ENCODE results near the gene MYO1D. TPM values are rescaled to one million over a fixed set of nuclear protein-coding genes. Genes with fewer than 3 reads are reported as not detected.

Gene MYO1D
- total RNA-seq, 2 experiments from 2014 or later: 8.7 to 8.8 TPM

DNA sequence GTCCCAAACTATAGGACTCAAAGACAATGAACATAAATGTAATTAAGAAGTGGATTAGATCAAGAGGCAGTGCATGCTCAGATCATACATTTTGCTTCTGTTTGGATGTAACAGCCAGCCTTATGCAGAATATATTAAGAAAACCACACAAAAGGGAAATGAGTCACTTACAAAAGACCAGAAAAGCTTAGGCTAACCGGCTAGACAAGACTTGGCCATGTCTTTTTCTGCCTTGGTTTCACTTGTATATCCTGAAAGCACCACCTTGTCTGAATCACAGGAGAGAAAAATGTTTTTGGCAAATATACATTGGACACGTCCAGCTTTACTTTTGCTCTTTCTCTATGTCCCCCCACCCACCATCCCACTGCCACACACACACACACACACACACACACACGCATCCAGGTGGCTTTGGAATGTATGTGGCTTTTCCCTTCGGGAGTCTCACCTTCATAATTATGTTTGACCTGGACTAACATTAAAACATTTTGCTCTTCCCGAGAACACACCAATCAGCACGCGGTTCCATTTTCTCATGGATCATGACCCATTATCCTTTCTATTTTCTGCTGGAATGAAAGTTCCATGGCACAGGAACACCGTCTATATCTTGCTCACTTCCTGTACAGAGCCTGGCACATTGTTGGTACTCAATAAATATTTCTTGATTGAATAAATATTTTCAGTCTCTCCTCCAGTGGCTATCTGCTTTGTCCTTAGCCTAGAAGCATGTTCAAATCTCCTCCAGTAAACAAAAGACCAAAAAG lies 325.6 kb downstream of the MYO1D start:
- peak overlapping the region; percentile 40 for H3K27ac Mint-ChIP-seq
- peaks cover 42% of the 10 kb centered on the region for H3K4me1 Mint-ChIP-seq
- DNase-seq (peak; percentile 13), ATAC-seq (peak; percentile 90)
- no peaks in the 10 kb centered on the region for H3K9me3 Mint-ChIP-seq (ENCODE audit: low read depth)
- no peak overlapping the region for H3K4me3 Mint-ChIP-seq
- ChIA-PET POLR2A (no interaction called here), CTCF (interaction anchor here (0.6 to 1.8 kb wide), 5 partner anchors 10 to 202 kb away, joined by 3 to 9 read pairs (median 3); no protein-coding TSS in a partner anchor)
- no peaks in the 10 kb centered on the region for H3K27me3 Mint-ChIP-seq
- intact Hi-C loops (cut with DNase I, micrococcal nuclease): loop anchor here (1.0 to 2.0 kb wide), 3 partner anchors 13 to 65 kb away; partner anchors contain the start of gene CDK5R1 (in 1 of the 2)
- H3K36me3 Mint-ChIP-seq (ENCODE audit: low read depth): no peaks in the 10 kb centered on the region

DNA sequence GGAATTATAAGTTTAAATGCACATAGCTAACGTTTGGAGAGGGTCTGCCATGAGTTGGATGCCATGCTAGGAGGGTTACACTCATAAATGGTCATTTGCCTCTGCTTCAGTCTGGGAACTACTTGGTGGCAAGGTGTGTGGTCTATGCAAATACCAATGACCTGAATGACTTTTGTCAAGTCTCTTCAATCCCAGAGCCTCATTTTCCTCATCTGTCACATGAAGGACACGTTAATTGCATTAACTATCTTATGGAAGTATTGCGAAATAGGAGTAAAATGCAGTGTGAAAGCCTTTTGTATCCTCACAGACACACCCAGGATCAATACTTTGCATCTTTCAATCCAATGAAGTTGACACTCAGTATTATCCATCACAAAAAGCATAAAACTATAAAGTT lies 327.4 kb downstream of the MYO1D start:
- Mint-ChIP-seq H3K27me3 (no peaks in the 10 kb centered on the region), H3K27ac (no peak overlapping the region), H3K4me3 (no peak overlapping the region), H3K36me3 (ENCODE audit: low read depth) (no peaks in the 10 kb centered on the region), H3K4me1 (peaks cover 39% of the 10 kb centered on the region), H3K9me3 (ENCODE audit: low read depth) (no peaks in the 10 kb centered on the region)
- no peak for DNase-seq
- ChIA-PET CTCF (interaction anchor here (0.6 kb wide), 1 partner anchor 57 kb away, joined by 4 read pairs; no protein-coding TSS in a partner anchor), POLR2A (no interaction called here)
- intact Hi-C loops (cut with DNase I, micrococcal nuclease): no loop called here
- no peak for ATAC-seq

DNA sequence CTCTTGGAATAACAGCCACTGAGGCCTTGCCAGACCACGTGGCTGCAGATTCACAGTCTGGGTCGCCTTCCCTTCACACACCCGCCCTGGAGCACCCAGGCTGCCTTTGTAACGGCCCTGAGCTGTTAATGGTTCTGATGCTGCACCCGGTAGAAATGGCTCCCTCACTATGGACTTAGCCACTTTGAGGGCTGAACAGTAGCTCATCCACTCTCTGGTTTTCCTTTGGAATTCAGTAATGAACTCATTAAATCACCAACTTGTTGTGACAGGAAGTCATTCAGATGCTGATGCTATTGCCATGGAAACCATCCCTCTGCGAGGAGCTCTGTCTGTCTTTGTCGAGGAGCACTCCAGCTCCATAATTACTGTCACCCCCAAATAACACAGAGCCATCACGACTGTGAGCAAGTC lies 330.9 kb downstream of the MYO1D start:
- CTCF ChIA-PET: interaction anchor here (1.2 to 1.4 kb wide), 2 partner anchors 10 to 84 kb away, joined by 3 to 4 read pairs; no protein-coding TSS in a partner anchor

DNA sequence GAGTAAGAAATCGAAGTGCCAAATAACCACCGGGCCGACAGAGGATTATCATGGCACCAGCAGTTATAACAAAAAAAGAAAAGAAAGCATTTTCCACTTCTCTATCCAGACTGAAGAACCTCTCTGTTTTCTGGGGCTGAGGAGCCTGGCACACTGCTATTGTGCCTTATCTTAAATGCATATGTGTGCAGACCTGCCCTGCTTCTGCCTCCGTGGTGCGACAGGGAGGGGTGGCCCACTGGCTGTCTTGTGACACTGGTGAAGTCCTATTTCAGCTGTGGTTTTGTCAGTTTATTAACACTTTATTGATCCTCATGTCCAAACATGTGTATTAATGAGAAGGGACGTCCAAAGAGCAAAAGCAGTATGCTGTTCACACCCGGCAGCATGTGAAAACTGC lies 334.7 kb downstream of the MYO1D start:
- DNase-seq (no peak), ATAC-seq (no peak)
- no peak overlapping the region for H3K27ac Mint-ChIP-seq
- H3K27me3 Mint-ChIP-seq: no peaks in the 10 kb centered on the region
- H3K36me3 Mint-ChIP-seq (ENCODE audit: low read depth): no peaks in the 10 kb centered on the region
- peaks cover 2% of the 10 kb centered on the region for H3K4me1 Mint-ChIP-seq
- no peak overlapping the region for H3K4me3 Mint-ChIP-seq
- no peaks in the 10 kb centered on the region for H3K9me3 Mint-ChIP-seq (ENCODE audit: low read depth)
- intact Hi-C loops (cut with DNase I, micrococcal nuclease): no loop called here
- ChIA-PET CTCF (interaction anchor here (1.0 to 1.1 kb wide), 2 partner anchors 9 to 50 kb away, joined by 3 to 9 read pairs; no protein-coding TSS in a partner anchor), POLR2A (no interaction called here)

More for the DNA sequence above, 330.9 kb downstream of the MYO1D start:
- POLR2A ChIA-PET: interaction anchor here (0.6 kb wide), 1 partner anchor 193 kb away, joined by 7 read pairs; no protein-coding TSS in a partner anchor
- DNase-seq: no peak
- no peaks in the 10 kb centered on the region for H3K9me3 Mint-ChIP-seq (ENCODE audit: low read depth)
- no peak for ATAC-seq
- intact Hi-C loops (cut with DNase I, micrococcal nuclease): no loop called here
- no peak overlapping the region for H3K4me3 Mint-ChIP-seq
- H3K36me3 Mint-ChIP-seq (ENCODE audit: low read depth): no peaks in the 10 kb centered on the region
- peaks cover 7% of the 10 kb centered on the region for H3K4me1 Mint-ChIP-seq
- H3K27me3 Mint-ChIP-seq: no peaks in the 10 kb centered on the region
- H3K27ac Mint-ChIP-seq: no peak overlapping the region

DNA sequence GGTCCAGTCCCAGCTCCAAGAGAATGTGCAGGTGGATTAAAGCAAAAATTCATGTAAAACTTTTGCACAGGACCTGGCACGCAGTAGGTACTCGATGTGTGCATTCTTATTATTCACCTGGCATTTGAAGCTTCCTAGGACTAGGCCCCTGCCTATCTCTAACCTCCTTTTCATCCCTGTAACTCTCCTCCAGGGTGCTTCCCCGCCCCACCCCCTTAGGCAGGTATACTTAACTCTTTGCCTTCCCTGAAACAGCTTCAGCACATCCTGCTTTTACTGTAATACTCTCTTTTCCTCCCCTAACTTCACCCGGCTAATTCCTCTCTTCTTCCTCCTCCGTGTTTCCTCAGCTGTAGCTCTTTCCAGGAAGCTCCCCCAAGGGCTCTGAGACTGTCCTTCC lies 335.3 kb downstream of the MYO1D start:
- no peaks in the 10 kb centered on the region for H3K9me3 Mint-ChIP-seq (ENCODE audit: low read depth)
- CTCF ChIA-PET: interaction anchor here (1.1 kb wide), 1 partner anchor 10 kb away, joined by 9 read pairs; no protein-coding TSS in a partner anchor
- POLR2A ChIA-PET: no interaction called here
- H3K4me3 Mint-ChIP-seq: no peak overlapping the region
- no peak for DNase-seq
- H3K27ac Mint-ChIP-seq: no peak overlapping the region
- no peaks in the 10 kb centered on the region for H3K27me3 Mint-ChIP-seq
- no peaks in the 10 kb centered on the region for H3K36me3 Mint-ChIP-seq (ENCODE audit: low read depth)
- peaks cover 3% of the 10 kb centered on the region for H3K4me1 Mint-ChIP-seq
- no peak for ATAC-seq
- intact Hi-C loops (cut with DNase I, micrococcal nuclease): no loop called here

DNA sequence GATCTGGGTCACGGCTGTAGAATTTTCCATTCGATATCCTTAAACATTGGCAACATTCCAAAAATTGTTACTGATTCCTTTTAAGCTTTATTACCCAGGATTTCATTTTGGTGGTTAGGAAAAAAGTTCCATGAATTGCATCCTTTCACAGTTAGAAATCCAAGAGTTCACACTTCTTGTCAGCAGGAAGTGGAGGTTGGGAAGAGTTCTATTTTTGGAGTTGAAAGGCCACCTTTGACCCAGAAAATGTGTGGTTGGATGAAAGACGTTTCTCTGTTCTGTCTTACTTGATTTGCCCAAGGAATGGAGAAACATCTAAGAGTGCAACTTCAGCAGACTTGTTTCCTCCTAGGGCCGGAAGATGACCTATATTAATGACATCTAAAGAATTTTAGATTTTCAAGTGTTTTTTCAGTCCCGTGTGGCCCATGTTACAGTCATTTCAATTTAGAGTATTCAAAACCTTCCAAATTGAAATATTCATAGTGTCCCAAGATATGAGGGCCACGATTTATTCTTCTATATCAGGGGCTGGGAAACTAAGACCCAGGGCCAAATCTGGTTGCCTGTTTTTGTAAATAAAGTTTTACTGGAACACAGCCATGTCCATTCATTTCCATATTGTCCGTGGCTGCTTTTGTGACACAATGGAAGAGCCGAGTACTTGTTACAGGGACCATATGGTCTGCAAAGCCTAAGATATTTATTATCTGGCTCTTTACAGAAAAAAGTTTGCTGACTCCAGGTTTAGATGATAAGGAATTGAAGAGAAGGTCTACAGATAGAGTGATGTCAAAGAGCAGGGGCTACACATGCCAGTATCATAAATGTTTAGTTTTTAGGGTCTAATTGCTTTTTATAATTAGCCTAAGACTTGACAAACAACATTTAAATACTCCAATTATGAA lies 339.9 kb downstream of the MYO1D start:
- Mint-ChIP-seq H3K27ac (no peak overlapping the region), H3K4me1 (peaks cover 11% of the 10 kb centered on the region), H3K36me3 (ENCODE audit: low read depth) (no peaks in the 10 kb centered on the region), H3K27me3 (no peaks in the 10 kb centered on the region), H3K9me3 (ENCODE audit: low read depth) (no peaks in the 10 kb centered on the region), H3K4me3 (no peak overlapping the region)
- ATAC-seq (no peak), DNase-seq (no peak)
- intact Hi-C loops (cut with DNase I, micrococcal nuclease): no loop called here
- ChIA-PET POLR2A (no interaction called here), CTCF (interaction anchor here (0.8 kb wide), 1 partner anchor 10 kb away, joined by 3 read pairs; no protein-coding TSS in a partner anchor)

DNA sequence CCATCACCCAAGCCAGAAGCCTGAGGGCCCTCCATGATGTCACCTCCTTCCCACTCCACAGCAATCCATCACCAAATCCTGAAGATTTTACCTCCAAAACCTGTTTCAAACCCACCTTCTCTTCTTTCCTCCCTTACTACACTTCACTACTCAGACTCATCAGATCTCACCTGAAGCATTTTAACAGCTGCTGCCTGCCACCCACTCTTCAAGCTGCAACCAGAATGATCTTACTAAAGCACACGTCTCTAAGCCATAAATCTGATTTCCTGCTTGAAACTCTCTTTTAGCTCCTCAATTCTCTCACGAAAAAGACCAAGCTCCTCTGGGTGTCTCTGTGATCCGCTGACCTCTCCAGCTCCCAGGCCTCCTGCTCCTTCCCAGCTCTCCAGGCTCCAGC lies 343.6 kb downstream of the MYO1D start:
- Mint-ChIP-seq H3K36me3 (ENCODE audit: low read depth) (no peaks in the 10 kb centered on the region), H3K27me3 (no peaks in the 10 kb centered on the region), H3K9me3 (ENCODE audit: low read depth) (no peaks in the 10 kb centered on the region), H3K4me3 (no peak overlapping the region), H3K27ac (peak overlapping the region; percentile 23), H3K4me1 (peaks cover 23% of the 10 kb centered on the region)
- peak; percentile 30 for DNase-seq
- CTCF ChIA-PET: interaction anchor here (0.7 kb wide), 1 partner anchor 66 kb away, joined by 3 read pairs; no protein-coding TSS in a partner anchor
- POLR2A ChIA-PET: no interaction called here
- intact Hi-C loops (cut with DNase I, micrococcal nuclease): no loop called here
- peak; percentile 49 for ATAC-seq

DNA sequence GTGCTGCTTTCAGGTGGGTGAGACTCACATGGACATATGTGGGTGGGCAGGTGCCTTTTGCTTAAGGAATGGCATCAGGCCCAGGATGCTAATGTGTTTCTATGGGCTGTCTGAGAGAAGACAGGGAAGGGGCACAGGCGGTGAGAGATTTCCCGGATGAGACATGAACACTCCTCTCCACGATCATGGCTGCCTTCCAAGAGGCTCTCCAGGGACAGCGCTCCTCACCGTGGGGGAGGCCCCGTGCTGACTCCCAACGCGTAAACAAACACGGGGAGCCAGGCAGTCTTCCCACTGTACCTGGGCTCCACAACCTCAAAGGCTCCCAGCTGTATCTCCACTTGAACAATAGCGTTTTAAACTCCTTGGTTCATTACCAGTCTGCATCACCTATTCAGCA lies 347.3 kb downstream of the MYO1D start:
- Mint-ChIP-seq H3K27me3 (peaks cover 2% of the 10 kb centered on the region), H3K4me1 (peaks cover 40% of the 10 kb centered on the region), H3K9me3 (ENCODE audit: low read depth) (no peaks in the 10 kb centered on the region), H3K4me3 (no peak overlapping the region), H3K36me3 (ENCODE audit: low read depth) (no peaks in the 10 kb centered on the region), H3K27ac (no peak overlapping the region)
- intact Hi-C loops (cut with DNase I, micrococcal nuclease): no loop called here
- ChIA-PET CTCF (interaction anchor here (0.5 to 0.8 kb wide), 2 partner anchors 22 to 126 kb away, joined by 4 read pairs; no protein-coding TSS in a partner anchor), POLR2A (no interaction called here)
- ATAC-seq (no peak), DNase-seq (no peak)

DNA sequence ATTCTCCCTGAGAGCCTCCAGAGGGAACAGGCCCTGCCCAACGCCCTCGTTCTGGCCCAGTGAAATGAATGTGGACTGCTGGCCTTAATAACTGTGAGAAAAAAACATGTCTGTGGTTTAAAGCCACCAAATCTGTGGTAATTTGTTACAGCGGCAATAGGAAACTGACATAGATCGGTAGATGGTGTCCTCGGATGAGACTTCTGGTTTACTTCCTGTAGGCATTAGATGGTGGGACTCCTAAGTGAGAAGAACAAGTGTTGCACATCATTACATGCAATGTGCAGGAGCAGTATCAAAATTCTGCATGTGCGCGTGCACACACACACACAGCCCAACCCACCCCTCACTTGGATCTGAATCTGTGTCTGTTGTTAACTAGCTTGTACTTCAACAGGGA lies 348.1 kb downstream of the MYO1D start:
- DNase-seq (no peak), ATAC-seq (no peak)
- ChIA-PET POLR2A (no interaction called here), CTCF (interaction anchor here (2.3 kb wide), 1 partner anchor 66 kb away, joined by 5 read pairs; no protein-coding TSS in a partner anchor)
- Mint-ChIP-seq H3K27ac (peak overlapping the region; percentile 45), H3K4me3 (no peak overlapping the region), H3K36me3 (ENCODE audit: low read depth) (no peaks in the 10 kb centered on the region), H3K9me3 (ENCODE audit: low read depth) (no peaks in the 10 kb centered on the region), H3K4me1 (peaks cover 47% of the 10 kb centered on the region), H3K27me3 (peaks cover 2% of the 10 kb centered on the region)
- intact Hi-C loops (cut with DNase I, micrococcal nuclease): no loop called here

DNA sequence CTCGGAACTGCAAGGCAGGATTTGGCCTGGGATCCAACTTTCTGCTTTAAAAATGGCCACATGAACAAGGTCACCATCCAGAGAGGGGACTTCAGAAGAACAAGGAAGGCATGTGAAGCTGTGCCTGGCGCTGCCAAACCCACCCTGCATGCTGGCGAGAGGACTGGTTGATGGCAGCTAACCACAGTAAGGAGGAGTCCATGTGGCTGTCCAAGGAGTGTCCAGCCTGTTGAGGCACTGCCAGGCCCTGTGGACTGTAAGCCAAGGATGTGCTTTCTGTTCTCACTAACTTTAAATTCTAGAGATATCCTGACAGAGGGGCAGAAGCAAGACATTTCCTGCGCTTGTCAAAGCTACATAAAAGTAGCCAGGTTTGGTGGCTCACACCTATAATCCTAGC lies 349.8 kb downstream of the MYO1D start:
- Mint-ChIP-seq H3K4me1 (peaks cover 56% of the 10 kb centered on the region), H3K27me3 (peaks cover 2% of the 10 kb centered on the region), H3K4me3 (no peak overlapping the region), H3K27ac (no peak overlapping the region), H3K9me3 (ENCODE audit: low read depth) (no peaks in the 10 kb centered on the region), H3K36me3 (ENCODE audit: low read depth) (no peaks in the 10 kb centered on the region)
- DNase-seq (no peak), ATAC-seq (no peak)
- ChIA-PET CTCF (interaction anchor here (2.3 kb wide), 1 partner anchor 65 kb away, joined by 5 read pairs; no protein-coding TSS in a partner anchor), POLR2A (no interaction called here)
- intact Hi-C loops (cut with DNase I, micrococcal nuclease): no loop called here

DNA sequence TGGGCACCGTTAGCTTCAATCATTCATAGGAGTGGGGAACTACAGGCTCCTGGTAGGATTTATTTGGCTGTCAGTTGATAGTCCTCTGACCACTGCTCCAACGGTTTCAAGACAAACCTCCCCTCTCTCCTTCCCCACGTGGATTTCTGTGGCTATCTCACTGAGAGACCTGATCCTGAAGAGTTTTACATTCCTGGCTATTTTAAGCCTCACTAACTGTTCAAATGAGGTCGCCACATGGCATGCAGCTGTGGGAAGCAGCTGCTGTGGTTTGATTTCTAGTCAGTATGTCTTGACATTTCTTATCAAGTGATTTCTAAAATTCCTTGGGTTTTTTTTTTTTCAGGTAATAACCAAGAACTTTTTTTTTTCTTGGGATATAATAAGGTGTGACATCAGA lies 351.8 kb downstream of the MYO1D start:
- H3K27ac Mint-ChIP-seq: peak overlapping the region; percentile 97
- ChIA-PET POLR2A (interaction anchor here (1.2 kb wide), 1 partner anchor 24 kb away, joined by 9 read pairs; no protein-coding TSS in a partner anchor), CTCF (interaction anchor here (1.1 to 1.5 kb wide), 2 partner anchors 33 to 37 kb away, joined by 3 to 6 read pairs; no protein-coding TSS in a partner anchor)
- no peak for DNase-seq
- intact Hi-C loops (cut with DNase I, micrococcal nuclease): loop anchor here in 1 of 2 experiments (2.0 kb wide), 2 partner anchors 62 to 304 kb away; no protein-coding TSS in a partner anchor
- H3K27me3 Mint-ChIP-seq: peaks cover 2% of the 10 kb centered on the region
- H3K36me3 Mint-ChIP-seq (ENCODE audit: low read depth): no peaks in the 10 kb centered on the region
- no peak for ATAC-seq
- peaks cover 69% of the 10 kb centered on the region for H3K4me1 Mint-ChIP-seq
- no peak overlapping the region for H3K4me3 Mint-ChIP-seq
- no peaks in the 10 kb centered on the region for H3K9me3 Mint-ChIP-seq (ENCODE audit: low read depth)
